ENCODE data around the gene GNB5.

DNA sequence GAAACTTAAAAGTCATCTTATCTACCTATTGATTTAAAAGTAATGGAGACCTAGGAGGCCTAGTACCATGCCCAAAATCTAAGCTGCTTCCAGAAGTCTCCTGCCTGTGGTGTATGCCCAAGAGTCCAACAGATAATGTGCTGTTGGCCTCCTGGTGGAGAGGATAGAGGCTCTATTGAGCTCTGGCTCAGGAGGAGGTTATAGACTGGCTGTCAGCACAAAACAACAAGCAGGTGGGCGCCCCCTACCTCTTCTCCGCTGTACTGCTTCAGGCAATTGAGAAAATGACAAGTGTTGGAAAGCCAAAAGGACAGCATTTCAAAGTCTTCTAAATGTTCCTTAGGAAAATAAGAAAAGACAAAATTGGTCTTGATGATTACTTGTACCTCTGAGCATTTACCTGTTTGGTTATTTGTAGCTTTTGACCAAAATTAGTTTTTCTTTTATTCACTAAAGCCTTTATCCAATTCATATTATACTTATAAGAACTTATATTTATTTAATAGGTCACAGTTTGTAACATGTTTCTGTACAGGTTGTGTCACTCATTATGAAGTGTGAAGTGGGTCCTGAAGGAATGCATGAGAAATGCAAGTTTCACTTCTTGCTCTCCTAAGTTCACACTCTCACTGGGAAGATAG lies 17.2 kb upstream of the GNB5 start:
- TF ChIP-seq, protein P1, sequence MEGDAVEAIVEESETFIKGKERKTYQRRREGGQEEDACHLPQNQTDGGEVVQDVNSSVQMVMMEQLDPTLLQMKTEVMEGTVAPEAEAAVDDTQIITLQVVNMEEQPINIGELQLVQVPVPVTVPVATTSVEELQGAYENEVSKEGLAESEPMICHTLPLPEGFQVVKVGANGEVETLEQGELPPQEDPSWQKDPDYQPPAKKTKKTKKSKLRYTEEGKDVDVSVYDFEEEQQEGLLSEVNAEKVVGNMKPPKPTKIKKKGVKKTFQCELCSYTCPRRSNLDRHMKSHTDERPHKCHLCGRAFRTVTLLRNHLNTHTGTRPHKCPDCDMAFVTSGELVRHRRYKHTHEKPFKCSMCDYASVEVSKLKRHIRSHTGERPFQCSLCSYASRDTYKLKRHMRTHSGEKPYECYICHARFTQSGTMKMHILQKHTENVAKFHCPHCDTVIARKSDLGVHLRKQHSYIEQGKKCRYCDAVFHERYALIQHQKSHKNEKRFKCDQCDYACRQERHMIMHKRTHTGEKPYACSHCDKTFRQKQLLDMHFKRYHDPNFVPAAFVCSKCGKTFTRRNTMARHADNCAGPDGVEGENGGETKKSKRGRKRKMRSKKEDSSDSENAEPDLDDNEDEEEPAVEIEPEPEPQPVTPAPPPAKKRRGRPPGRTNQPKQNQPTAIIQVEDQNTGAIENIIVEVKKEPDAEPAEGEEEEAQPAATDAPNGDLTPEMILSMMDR (IDR thresholded peaks at IDR 0.05; ENCODE audit: poor library complexity, severe bottlenecking), result peak; percentile 57
- TF ChIP-seq TAF1 (IDR thresholded peaks at IDR 0.05; ENCODE audit: low read depth) (no peak), REST (IDR thresholded peaks at IDR 0.05; ENCODE audit: borderline replicate concordance) (no peak)

Measured in neural cell (in vitro differentiated cells).